GM21786 (cell line): Measurements from ENCODE around the gene CERKL.
A peak's percentile ranks its signal among the peaks of the same experiment; 100 is the strongest.

Experiments
- ATAC-seq: cut with Tn5 transposase; IDR thresholded peaks from one replicate; pipeline ENCODE4 v1.9.1; 2021; ENCODE audit not compliant: unreplicated experiment

Gene CERKL

DNA sequence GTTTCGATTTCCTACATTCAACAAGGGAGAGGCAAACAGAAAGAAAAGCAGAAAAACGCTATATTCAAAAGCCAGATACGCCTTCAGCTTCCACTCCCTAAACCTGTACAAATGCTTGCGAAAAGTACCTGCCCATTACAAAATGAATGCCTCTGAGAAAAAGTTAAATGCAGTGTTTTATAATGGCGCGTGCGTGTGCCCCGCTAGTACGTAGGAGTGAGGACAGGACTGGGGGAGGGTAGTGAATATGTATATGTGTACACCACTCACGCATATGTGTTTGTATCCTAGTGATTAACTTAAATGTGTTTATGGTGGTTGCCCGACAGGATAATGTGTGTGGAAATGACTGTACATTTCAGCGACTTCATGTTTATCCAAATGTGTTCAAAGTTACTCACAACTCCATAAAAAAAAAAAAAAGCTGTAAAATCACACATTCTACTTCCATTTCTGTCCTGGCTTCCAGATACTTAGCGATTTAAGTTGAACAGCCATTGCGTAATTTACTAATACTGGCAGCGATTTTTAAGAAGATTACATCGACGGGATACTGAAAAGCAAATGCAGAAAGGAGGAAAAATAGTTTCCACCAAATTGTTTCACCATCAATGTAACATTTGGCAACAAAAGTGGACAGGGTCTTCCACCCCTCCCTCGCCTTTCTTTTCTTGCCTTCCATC lies 22.1 kb upstream of the CERKL start:
- no peak for ATAC-seq

DNA sequence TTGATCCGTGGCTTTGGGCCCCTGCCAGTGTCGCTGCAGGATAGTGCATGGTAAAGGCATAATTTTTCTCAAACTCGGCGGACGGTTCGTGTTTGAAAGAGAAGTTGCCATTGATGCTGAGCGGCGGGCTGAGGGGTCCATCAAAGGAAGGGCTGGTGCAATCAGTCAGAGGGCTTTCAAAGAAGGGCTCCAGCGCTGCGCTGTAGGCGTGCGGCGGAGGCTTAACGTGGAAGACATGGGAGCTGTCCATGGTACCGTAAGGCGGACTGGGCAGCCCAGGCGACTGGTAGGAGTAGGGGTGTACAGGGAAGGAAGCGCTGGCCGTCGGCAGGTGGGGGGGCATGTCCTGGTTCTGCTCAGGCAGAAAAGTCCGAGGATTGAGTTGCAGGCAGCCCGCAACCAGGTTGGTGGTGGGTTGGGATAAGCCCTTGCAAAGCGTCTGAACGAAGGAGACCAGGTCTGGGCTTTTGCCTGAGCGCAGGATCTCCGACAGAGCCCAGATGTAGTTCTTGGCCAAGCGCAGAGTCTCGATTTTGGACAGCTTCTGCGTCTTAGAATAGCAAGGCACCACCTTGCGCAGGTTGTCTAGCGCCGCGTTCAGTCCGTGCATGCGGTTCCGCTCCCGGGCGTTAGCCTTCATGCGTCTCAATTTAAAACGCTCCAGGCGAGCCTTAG lies 21.1 kb upstream of the CERKL start:
- no peak for ATAC-seq

DNA sequence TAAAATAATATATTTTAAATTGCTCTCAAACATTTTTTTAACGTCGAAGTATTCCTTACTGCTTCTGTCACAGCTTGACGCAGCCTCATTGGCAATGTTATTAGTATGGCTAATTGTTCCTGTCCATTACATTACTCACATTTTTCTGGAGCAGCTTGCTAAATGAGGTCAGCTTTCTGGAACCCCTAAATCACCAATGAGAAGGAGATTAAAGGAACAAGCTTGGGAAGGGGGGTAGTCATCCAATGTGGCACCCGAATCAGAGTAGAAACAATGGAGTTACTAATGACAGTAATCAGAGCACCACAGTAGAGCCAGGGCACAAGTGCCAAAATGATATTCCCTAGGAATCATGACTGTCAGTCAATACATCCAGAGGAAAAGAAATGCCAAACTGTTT lies 18.3 kb upstream of the CERKL start:
- no peak for ATAC-seq

DNA sequence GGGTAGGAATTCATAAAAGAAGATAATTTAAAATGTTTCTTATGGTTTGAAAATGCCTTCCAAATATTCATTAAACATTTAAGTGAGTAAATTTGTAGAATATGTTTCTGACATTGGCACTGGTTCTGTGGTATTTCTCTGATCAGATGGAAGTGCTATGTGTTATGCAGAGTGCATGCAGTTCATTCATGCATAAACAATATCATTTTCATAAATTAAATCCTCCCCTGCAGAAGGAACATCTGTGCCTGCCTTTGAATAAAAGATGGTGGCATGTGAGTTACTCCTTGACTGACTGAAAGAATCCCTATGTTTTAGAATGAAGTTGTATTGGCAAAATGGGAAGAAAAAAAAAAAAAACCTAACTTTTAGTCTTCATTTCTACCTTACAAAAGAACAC lies 17.6 kb upstream of the CERKL start:
- no peak for ATAC-seq

DNA sequence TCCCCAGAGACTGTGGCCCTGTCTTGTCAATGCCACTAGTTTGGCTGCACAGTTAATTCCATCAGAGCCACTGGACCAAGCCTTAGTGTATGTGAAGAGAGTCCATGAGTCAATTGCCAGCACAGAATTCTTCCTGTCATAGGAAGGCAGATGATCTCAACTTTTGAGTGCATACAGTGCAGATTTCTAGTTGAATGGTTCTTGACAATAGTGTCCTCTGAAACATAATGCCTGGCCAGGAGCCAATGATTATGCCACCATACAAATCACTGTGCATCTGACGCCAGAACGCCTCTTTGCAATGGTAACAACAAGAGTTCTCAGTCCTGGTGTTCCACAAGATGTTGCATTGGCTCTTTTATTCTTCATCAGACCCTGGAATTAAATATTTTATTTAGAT lies 16.3 kb upstream of the CERKL start:
- no peak for ATAC-seq

DNA sequence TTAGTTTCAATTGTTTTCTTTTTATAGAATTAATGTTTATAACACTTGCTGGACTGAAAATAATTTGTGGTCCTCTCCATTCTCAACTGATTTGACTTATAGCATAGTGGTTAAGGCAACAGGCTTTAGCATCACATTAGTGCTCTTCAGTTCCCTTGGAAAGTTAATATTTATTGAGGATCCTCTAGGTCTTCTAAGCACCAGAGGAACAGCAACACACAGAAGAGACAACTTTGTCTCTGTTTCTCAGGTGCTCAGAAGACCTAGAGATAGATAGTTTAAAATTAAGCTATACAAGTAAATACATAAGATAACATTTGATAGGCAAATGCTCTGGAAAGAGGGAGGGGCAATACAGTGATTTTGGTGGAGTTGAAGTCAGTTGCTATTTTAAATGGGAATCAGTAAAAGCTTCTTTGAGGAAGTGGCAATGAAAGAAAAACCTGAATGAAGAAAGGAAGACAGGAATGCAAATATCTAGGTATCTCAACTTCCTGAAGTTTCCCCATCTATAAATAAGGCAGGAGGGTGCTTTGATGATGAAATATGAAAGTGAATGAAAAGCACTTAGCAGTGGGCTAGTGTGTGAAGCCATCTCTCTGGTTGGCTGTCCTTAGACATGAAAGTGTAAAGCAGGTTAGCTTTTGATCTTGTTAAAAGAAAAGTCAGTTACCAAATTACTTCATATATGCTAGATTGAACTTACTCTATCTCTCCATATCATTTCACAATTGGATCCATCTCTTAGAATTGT lies 15.5 kb upstream of the CERKL start:
- peak; percentile 89 for ATAC-seq

DNA sequence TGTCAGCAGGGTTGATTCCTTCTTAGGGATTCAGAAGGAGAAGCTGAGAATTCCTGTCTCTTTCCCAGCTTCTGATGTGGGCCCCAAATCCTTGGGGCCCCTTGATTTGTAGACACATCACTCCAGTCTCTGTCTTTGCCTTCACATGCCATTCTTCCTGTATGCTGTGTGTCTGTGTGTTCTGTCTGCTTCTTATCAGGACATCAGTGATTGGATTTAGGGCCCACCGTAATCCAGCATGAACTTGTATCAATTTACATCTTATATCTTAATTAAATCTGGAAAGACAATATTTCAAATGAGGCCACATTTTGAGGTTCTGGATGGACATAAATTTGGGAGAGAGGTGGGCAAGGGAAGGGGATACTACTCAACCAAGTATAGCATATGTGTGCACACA lies 13.7 kb upstream of the CERKL start:
- ATAC-seq = no peak

DNA sequence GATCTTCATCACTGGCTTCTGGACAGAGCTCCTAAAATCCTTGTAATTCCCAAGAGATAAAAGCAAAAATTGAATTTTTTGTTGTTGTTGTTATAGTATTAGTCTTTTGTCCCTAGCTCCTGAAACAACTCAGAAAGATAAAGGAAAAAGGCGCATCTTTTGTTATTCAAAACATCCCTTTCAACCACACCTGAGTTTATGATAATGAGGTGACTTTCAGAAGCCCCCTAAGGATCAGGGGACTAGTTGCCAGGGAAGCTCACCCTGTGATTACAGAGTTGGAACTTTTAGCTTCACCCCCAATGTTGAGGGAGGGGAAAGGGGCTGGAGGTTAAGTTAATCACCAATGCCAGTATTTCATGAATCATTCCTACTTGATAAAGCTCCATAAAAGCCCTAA lies 10.3 kb upstream of the CERKL start:
- no peak for ATAC-seq

DNA sequence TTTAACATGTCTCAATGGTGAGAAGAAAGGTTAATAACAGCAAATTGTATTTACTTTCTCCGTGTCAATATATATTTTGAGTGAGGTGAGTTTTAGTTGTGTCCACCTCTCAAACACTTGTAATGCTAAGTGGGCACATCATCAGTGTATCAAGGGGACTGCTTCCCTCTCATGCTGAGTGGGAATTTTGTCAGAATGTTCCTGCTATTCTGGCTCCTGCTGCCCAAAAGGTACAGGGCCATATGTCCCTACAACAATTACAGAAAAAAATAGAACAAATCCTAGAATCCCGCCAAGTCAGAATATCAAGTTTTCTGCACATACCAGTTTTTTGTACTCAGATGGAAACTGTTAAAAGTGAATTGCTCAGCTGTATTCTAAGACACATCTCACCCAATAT lies 5.4 kb upstream of the CERKL start:
- ATAC-seq = no peak

DNA sequence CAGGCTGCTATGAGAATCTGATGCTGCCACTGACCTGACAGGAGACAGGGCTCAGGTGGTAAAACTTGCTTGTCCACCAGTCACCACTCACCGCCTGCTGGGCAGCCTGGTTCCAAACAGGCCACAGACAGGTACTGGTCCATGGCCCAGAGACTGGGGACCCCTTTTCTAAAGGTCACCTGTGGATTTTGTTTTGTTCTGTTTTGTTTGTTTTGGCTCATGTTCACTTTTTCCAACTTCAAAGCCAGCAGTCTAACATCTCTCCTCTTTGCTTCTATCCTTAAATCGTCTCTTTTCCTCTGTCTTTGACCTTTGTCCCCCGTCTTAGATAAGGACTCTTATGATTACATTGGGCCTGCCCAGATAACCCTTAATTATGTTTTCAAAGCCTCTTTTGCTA lies 3.3 kb upstream of the CERKL start:
- ATAC-seq = no peak

DNA sequence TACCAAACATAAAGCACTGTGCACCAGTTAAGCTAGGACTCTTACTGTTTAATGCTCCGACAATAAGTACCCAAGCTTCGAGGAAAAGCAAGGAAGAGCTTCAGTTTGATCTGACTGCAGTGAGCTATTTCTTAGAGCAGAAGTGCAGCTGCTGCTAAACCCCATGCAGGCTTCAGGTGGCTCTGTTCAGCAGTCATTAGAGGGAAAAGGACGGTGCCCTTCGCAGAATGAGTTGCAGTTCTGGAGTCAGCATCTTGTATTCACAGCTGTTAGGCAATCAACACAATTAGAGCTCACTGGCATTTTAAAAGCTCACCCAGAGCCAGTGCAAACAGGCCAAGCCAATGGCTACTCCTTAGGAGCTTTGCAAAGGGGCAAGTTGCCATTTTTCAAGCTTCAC lies 1.5 kb upstream of the CERKL start:
- ATAC-seq = no peak

DNA sequence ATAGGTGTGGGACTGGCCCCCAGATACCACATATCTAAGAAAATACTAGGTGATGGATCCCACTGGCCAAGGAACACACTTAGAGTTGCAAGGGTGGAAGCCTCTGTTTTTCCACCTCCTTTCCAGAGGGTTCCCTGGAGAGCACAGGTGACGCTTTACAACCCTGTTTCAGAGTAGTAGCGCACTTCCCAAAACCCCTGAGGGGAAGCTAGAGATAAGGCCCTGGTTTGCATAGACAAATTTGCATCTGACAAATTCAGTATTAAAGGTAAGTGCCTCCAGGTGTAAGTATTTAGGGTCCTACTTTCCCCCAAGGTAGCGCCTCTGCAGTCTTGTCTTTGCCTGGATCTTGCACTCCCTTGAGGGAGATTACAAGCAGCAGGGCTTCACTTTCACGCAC lies 474 bp upstream of the CERKL start:
- no peak for ATAC-seq

DNA sequence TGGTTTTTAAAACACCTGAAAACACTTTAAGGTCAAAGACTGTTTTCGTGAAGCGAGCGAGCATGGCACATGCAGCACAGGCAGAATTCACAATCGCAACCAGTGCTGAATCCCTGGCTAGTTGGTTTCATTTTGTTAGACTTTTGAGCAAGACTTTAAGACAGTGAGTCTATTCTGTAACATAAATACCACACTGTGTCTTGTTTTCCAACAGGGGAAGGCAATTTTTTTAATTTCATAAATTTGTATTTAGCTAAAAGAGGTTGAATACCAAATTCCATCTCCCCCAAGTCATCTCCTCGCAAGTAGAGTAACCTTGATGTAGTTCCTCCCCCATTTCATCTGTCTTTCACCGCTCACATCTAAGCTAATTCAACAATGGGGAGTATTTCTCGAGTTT lies 1.4 kb downstream of the CERKL start:
- no peak for ATAC-seq

DNA sequence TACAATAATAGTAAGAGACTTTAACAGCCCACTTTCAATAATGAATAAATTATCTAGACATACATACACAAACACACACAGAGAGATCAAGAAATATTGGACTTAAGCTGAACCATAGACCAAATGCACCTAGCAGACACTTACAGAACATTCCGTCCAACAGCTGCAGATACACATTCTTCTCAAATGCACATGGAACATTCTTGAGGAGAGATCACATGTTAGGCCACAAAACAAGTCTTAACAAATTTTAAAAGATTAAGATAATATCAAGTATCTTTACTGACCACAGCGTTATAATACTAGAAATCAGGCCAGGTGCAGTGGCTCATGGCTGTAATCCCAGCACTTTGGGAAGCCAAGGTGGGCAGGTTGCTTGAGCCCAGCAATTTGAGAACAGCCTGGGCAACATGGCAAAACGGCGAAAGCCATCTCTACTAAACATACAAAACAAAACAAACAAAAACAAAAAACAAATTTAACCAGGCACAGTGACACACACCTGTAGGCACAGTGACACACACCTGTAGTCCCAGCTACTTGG lies 7.4 kb downstream of the CERKL start:
- ATAC-seq = no peak

DNA sequence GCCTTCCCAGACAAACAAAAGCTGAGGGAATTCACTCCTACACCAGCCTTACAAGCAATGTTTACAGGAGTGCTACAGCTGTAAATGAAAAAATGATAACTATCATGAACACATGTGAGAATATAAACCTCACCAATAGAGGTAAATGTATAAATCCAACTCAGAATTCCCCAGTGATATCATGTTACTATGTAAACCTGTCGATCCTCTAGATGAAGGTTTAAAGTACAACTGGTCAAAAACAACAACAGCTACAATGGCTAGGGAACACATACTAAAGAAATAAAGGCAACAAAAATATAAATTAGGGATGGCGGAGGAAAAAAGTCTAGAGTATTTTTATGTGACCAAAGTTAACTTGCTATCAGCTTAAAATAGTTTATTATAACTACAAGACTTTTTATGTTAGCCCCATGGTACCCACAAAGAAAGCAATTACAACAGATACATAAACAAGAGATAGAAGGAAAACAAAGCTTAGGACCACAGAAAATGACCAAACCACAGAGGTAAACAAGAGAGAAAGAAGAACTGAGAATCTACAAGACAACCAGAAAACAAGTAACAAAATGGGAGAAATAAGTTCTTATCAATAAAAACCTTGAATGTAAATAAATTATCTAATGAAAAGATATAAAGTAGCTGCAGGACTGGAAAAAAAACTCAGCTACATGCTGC lies 8.3 kb downstream of the CERKL start:
- no peak for ATAC-seq

DNA sequence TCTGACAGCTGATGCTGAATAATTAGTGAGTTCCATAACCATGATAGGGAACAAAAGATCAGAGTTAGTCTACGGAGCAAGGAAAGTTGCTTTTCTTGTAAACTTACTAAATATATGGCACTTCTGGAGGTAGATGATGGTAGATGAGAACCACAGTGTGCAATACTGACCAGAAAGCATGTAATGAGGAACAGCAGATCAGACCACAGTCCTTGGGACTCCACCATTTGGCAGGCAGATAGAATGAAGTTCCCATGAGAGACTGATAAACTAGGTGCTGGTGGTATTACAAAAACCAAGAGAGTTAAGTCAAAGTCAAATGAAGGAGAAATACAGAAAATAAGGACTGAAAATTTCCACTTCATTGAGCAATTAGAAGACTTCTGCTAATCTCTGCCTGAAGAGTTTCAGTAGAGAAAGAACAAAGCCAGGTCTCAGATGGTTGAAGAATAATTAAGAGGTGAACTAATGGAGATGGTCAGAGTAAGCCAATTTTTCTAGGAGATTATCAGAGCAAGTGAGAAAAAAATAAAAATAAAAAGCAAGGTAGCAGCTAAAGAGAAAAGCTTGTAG lies 10.4 kb downstream of the CERKL start:
- ATAC-seq = peak; percentile 59

DNA sequence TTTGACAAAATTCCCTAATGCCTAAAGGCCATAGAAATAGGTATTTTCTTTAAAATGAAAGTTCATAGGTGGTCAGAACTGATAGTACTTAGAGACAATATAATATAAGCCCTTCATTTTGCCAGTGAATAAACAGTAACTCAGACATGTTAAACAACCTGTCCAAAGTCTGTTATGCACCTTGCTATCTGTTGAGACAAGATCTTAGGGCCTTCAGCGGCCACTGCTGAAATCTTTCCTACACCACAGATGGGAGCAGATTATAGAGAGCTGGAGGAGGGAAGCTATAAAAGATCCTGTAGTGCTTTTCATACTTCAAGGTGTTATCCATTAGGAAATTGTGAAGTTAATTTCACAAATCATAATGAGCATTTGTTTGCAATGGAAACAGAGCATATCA lies 13.8 kb downstream of the CERKL start:
- ATAC-seq = no peak

DNA sequence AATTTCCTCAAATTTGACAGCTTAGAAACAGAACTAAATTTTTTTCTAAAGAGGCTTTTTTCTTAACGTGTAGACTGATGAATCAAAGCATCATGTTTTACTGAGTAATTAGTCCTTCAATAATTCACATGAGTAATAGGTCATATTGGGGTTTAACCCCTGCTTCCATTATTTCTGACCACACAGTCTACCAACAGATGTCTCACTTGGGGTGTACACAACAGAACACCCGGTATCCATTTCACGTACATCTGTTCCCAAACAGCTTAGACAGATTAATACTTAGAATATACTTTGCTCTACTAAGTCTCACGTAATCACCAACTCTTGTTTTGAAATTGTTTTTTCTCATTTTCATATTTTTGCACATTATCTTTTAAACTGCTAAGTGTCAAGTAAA lies 14.8 kb downstream of the CERKL start:
- no peak for ATAC-seq

DNA sequence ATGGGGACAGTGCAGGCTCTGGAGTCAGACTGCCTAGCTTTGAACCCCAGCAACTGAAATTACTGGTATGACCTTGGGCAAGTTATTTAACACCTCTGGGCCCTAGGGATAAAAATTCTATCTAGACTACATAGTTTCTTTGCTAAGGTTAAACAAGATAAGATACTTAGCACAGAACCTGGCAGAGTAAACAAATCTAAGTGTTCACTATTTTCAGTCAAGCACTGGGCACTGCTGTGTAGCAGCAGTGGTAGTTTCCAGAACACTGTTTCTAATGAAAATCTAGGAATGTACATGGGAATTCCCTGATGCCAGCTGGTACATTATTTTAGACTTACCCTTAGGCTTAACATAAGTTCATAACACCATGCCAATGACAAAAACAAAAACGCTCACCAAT lies 17.2 kb downstream of the CERKL start:
- ATAC-seq = no peak

DNA sequence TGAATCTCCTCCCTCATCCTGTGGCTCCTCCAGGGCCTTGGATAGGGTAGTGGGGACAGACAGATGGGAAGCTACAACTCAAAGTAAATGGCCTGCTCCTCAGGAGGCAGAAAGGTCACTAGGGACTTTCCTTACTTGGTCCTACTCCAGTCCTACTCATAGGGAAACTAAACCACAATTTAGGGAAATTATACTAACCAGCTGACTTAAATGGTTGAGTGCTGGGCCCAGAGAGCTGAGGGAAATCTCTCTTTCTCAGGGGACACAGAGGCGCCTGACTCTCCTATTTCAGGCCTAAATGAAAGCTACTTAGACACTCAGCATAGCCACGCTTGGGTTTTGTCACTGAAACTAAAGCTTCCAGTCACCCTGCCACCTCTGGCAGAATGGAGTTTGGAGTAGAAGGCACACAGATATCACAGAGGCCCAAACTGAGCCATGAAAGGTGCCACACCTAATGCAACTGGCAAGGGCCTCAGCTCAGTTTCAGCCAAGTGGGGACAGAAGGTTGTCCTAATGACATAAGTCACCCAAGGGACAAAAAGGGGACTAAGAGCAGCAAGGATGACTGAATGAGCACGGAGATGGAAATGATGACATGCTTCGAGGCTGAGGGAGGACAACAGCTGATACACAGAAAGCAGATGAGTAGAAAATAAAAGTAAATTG lies 24.0 kb downstream of the CERKL start:
- peak; percentile 76 for ATAC-seq
